SKM-1 (cell line): Measurements from ENCODE around the gene STK36.

Experiments
- DNase-seq: peaks from one replicate; lab custom pipeline; 2025; ENCODE audit not compliant: unreplicated experiment; lab: John Stamatoyannopoulos, UW

Gene STK36

DNA sequence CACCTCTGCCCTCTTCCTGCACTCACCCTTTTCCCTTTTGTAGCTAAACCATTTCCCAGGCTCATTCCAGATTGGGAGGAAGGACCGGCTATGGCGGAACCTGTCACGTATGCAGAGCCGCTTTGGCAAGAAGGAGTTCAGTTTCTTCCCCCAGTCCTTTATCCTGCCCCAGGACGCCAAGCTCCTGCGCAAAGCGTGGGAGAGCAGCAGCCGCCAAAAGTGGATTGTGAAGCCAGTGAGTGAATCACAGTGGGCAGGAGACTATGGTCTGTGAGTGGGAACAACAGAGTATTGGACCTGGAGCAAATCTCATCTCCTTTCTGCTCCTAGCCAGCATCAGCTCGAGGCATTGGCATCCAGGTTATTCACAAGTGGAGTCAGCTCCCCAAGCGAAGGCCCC, 75.1 kb downstream of the STK36 start:
- no peak for DNase-seq

GRCh38 chr2:218748741-218749441, 77.0 kb downstream of the STK36 start:
- DNase-seq: no peak
